ENCODE results near the gene FILIP1L.

The FILIP1L gene

GRCh38 chr3:99883138-99883461 is 231.2 kb downstream of the FILIP1L start:
- no peak overlapping the region for H3K4me2 ChIP-seq (ENCODE audit: low read depth, low read length, poor library complexity, severe bottlenecking)
- no peaks in the 10 kb centered on the region for H3K79me2 ChIP-seq (ENCODE audit: insufficient read depth, low read length)
- 0 out of 2 replicates have a peak, but pooled peaks cover 11% of the 10 kb centered on the region for H4K20me1 ChIP-seq (ENCODE audit: low read depth, low read length)
- H3F3A ChIP-seq (ENCODE audit: insufficient read depth) = no peaks in the 10 kb centered on the region
- no peaks in the 10 kb centered on the region for H3K27me3 ChIP-seq (ENCODE audit: low read length)
- H3K27ac ChIP-seq (ENCODE audit: low read depth, low read length) = no peak overlapping the region
- H3K9me2 ChIP-seq (replicated peaks; ENCODE audit: insufficient read depth, low read length) = no peaks in the 10 kb centered on the region
- no peaks in the 10 kb centered on the region for H3K9me3 ChIP-seq (ENCODE audit: insufficient read depth, low read length)
- H3K4me3 ChIP-seq (ENCODE audit: insufficient read depth, low read length, poor library complexity, severe bottlenecking) = no peak overlapping the region
- H3K9ac ChIP-seq (ENCODE audit: low read length) = no peak overlapping the region
- no peak overlapping the region for H2AFZ ChIP-seq (ENCODE audit: low read depth, low read length, severe bottlenecking)
- no peaks in the 10 kb centered on the region for H3K36me3 ChIP-seq (ENCODE audit: low read length)
- no peak for TF ChIP-seq EZH2phosphoT487 (conservative IDR thresholded peaks at IDR 0.05; ENCODE audit: low read length)
- no peak for TF ChIP-seq CTCF (IDR thresholded peaks at IDR 0.05; ENCODE audit: insufficient read depth, low read length, poor library complexity, severe bottlenecking)

- no peak overlapping the region for H3K4me2 ChIP-seq (ENCODE audit: low read depth, low read length, poor library complexity, severe bottlenecking)
- no peaks in the 10 kb centered on the region for H3F3A ChIP-seq (ENCODE audit: insufficient read depth)
- H3K9me2 ChIP-seq (replicated peaks; ENCODE audit: insufficient read depth, low read length) = no peaks in the 10 kb centered on the region
- no peak overlapping the region for H3K27ac ChIP-seq (ENCODE audit: low read depth, low read length)
- TF ChIP-seq EZH2phosphoT487 (conservative IDR thresholded peaks at IDR 0.05; ENCODE audit: low read length) = no peak
- TF ChIP-seq CTCF (IDR thresholded peaks at IDR 0.05; ENCODE audit: insufficient read depth, low read length, poor library complexity, severe bottlenecking) = no peak
- H3K4me3 ChIP-seq (ENCODE audit: insufficient read depth, low read length, poor library complexity, severe bottlenecking) = no peak overlapping the region
- H3K9ac ChIP-seq (ENCODE audit: low read length) = no peak overlapping the region
- 0 out of 2 replicates have a peak, but pooled peaks cover 13% of the 10 kb centered on the region for H4K20me1 ChIP-seq (ENCODE audit: low read depth, low read length)
- no peaks in the 10 kb centered on the region for H3K79me2 ChIP-seq (ENCODE audit: insufficient read depth, low read length)
- H3K27me3 ChIP-seq (ENCODE audit: low read length) = no peaks in the 10 kb centered on the region
- no peaks in the 10 kb centered on the region for H3K9me3 ChIP-seq (ENCODE audit: insufficient read depth, low read length)
- no peak overlapping the region for H2AFZ ChIP-seq (ENCODE audit: low read depth, low read length, severe bottlenecking)
- H3K36me3 ChIP-seq (ENCODE audit: low read length) = no peaks in the 10 kb centered on the region
These were observed 231.7 kb downstream of the FILIP1L start for GRCh38 chr3:99882436-99883137.

- Histone ChIP-seq H3K27me3 (ENCODE audit: low read length) (no peaks in the 10 kb centered on the region), H2AFZ (ENCODE audit: low read depth, low read length, severe bottlenecking) (no peak overlapping the region), H3K4me3 (ENCODE audit: insufficient read depth, low read length, poor library complexity, severe bottlenecking) (no peak overlapping the region), H3K9ac (ENCODE audit: low read length) (no peak overlapping the region), H3K36me3 (ENCODE audit: low read length) (no peaks in the 10 kb centered on the region), H3K4me2 (ENCODE audit: low read depth, low read length, poor library complexity, severe bottlenecking) (no peak overlapping the region), H4K20me1 (ENCODE audit: low read depth, low read length) (0 out of 2 replicates have a peak, but pooled peaks cover 22% of the 10 kb centered on the region), H3F3A (ENCODE audit: insufficient read depth) (peaks cover 9% of the 10 kb centered on the region; the same call in 1 of the 2 replicates), H3K79me2 (ENCODE audit: insufficient read depth, low read length) (no peaks in the 10 kb centered on the region), H3K9me3 (ENCODE audit: insufficient read depth, low read length) (no peaks in the 10 kb centered on the region), H3K9me2 (replicated peaks; ENCODE audit: insufficient read depth, low read length) (no peaks in the 10 kb centered on the region), H3K27ac (ENCODE audit: low read depth, low read length) (no peak overlapping the region)
- TF ChIP-seq CTCF (IDR thresholded peaks at IDR 0.05; ENCODE audit: insufficient read depth, low read length, poor library complexity, severe bottlenecking) (no peak), EZH2phosphoT487 (conservative IDR thresholded peaks at IDR 0.05; ENCODE audit: low read length) (no peak)
These were observed 233.2 kb downstream of the FILIP1L start for GRCh38 chr3:99881121-99881524.
